PFSK-1 (cell line): ENCODE results near the gene APBA2.

ENCODE experiments used
- FOXP2 ChIP-seq: optimal IDR thresholded peaks from 2 replicates; pipeline ENCODE3; 2011; ENCODE audit warnings: borderline replicate concordance, control low read depth, inconsistent platforms; ENCODE audit not compliant: insufficient read depth; ENCODE audit errors: extremely low read length, extremely low read depth
- POLR2AphosphoS5 ChIP-seq: IDR thresholded peaks from 2 replicates; pipeline ENCODE4 v1.6.1; 2012; ENCODE audit warnings: low read depth, mild to moderate bottlenecking, control low read depth, low read length, moderate library complexity
- REST ChIP-seq, 2 experiments: IDR thresholded peaks; 2 replicates each; pipeline versions ENCODE4 v1.6.1 to v1.8.0; 2011 to 2012; ENCODE audit warnings: low read depth in 2 of 2, low read length in 2 of 2, control low read depth in 1 of 2, inconsistent platforms in 1 of 2, mild to moderate bottlenecking in 1 of 2, moderate library complexity in 1 of 2; ENCODE audit not compliant: insufficient read depth in 1 of 2
- SIN3A ChIP-seq: IDR thresholded peaks from 2 replicates; pipeline ENCODE4 v1.6.1; 2012; ENCODE audit warnings: mild to moderate bottlenecking, low read length, moderate library complexity, borderline replicate concordance; ENCODE audit not compliant: insufficient read depth
- TAF1 ChIP-seq: IDR thresholded peaks from 2 replicates; pipeline ENCODE4 v1.6.1; 2012; ENCODE audit warnings: low read length, control low read depth, borderline replicate concordance; ENCODE audit not compliant: insufficient read depth

APBA2 gene

GRCh38 chr15:28901587-28901980 lies 15.8 kb downstream of the APBA2 start:
- no peak for TF ChIP-seq REST (IDR thresholded peaks at IDR 0.05; ENCODE audit: insufficient read depth in 1 of 2, low read depth in 2 of 2, low read length in 2 of 2)
- TF ChIP-seq FOXP2: no peak
- TF ChIP-seq TAF1: no peak
- TF ChIP-seq SIN3A: no peak
- no peak for TF ChIP-seq POLR2AphosphoS5

GRCh38 chr15:28901987-28902745 lies 16.4 kb downstream of the APBA2 start:
- TF ChIP-seq REST (IDR thresholded peaks at IDR 0.05; ENCODE audit: insufficient read depth in 1 of 2, low read depth in 2 of 2, low read length in 2 of 2) (no peak), TAF1 (no peak), SIN3A (no peak), POLR2AphosphoS5 (no peak), FOXP2 (no peak)

- TF ChIP-seq SIN3A (no peak), FOXP2 (no peak), REST (IDR thresholded peaks at IDR 0.05; ENCODE audit: insufficient read depth in 1 of 2, low read depth in 2 of 2, low read length in 2 of 2) (no peak)
These were observed 17.1 kb downstream of the APBA2 start for GRCh38 chr15:28902856-28903255.

GRCh38 chr15:28903555-28903954 lies 17.8 kb downstream of the APBA2 start:
- no peak for TF ChIP-seq FOXP2
- no peak for TF ChIP-seq POLR2AphosphoS5
- no peak for TF ChIP-seq TAF1
- TF ChIP-seq REST (IDR thresholded peaks at IDR 0.05; ENCODE audit: insufficient read depth in 1 of 2, low read depth in 2 of 2, low read length in 2 of 2): no peak
- no peak for TF ChIP-seq SIN3A

GRCh38 chr15:28904003-28904402 lies 18.2 kb downstream of the APBA2 start:
- TF ChIP-seq SIN3A (no peak), FOXP2 (no peak), POLR2AphosphoS5 (no peak), REST (IDR thresholded peaks at IDR 0.05; ENCODE audit: insufficient read depth in 1 of 2, low read depth in 2 of 2, low read length in 2 of 2) (no peak), TAF1 (no peak)
